HepG2 (cell line): ENCODE data around the gene MYL12B. TPM values are rescaled to one million over a fixed set of nuclear protein-coding genes. Genes with fewer than 3 reads are reported as not detected.

Experiments used
- AGO2 ChIP-seq: fragments of 200-400 bp; formaldehyde crosslinking; optimal IDR thresholded peaks from 2 replicates; pipeline ENCODE3; 2017; ENCODE audit warnings: mild to moderate bottlenecking, low read depth, low read length, moderate library complexity
- ATF7 ChIP-seq, 2 experiments: fragments of 450-650 bp in 1 of 2; sonication (generic) in 1 of 2; formaldehyde crosslinking in 1 of 2; IDR thresholded peaks; 2 replicates each; pipeline versions ENCODE4 v1.4.0 to v1.6.1; 2016 to 2020; ENCODE audit warnings: antibody characterized with exemption in 1 of 2, mild to moderate bottlenecking in 1 of 2, missing genetic modification reagents in 1 of 2
- GZF1 ChIP-seq: sonication (generic); formaldehyde crosslinking; IDR thresholded peaks from 2 replicates; pipeline ENCODE4 v1.5.1; 2020; ENCODE audit warnings: mild to moderate bottlenecking, missing genetic modification reagents
- KDM5B ChIP-seq: sonication (generic); formaldehyde crosslinking; IDR thresholded peaks from 2 replicates; pipeline ENCODE4 v1.4.0; 2020; ENCODE audit warnings: missing genetic modification reagents, mild to moderate bottlenecking, borderline replicate concordance
- MED13 ChIP-seq: sonication (generic); formaldehyde crosslinking; IDR thresholded peaks from 2 replicates; pipeline ENCODE4 v1.5.0; 2020; ENCODE audit warnings: missing genetic modification reagents
- MEIS1 ChIP-seq: sonication (generic); formaldehyde crosslinking; IDR thresholded peaks from 2 replicates; pipeline ENCODE4 v1.9.0; 2021; ENCODE audit warnings: mild to moderate bottlenecking, missing genetic modification reagents, moderate library complexity, borderline replicate concordance
- RARA ChIP-seq: IDR thresholded peaks from 2 replicates; pipeline ENCODE4 v1.6.1; 2016; ENCODE audit warnings: missing genetic modification reagents, missing compliant biosample characterization
- SPEN ChIP-seq: sonication (generic); formaldehyde crosslinking; IDR thresholded peaks from 2 replicates; pipeline ENCODE4 v1.5.1; 2020; ENCODE audit warnings: low read depth, mild to moderate bottlenecking, missing genetic modification reagents
- SRSF4 ChIP-seq: fragments of 200-400 bp; formaldehyde crosslinking; IDR thresholded peaks from one replicate; pipeline ENCODE4 v1.6.1; 2018; ENCODE audit warnings: mild to moderate bottlenecking, low read depth, low read length, moderate library complexity; ENCODE audit not compliant: poor library complexity, severe bottlenecking
- STAT5B ChIP-seq: sonication (generic); formaldehyde crosslinking; IDR thresholded peaks from 2 replicates; pipeline ENCODE4 v1.4.0; 2020; ENCODE audit warnings: missing genetic modification reagents
- TARDBP ChIP-seq: sonication (generic); formaldehyde crosslinking; IDR thresholded peaks from 2 replicates; pipeline ENCODE4 v1.8.0; 2022; ENCODE audit warnings: mild to moderate bottlenecking, missing genetic modification reagents
- ZKSCAN5 ChIP-seq: sonication (generic); formaldehyde crosslinking; IDR thresholded peaks from 2 replicates; pipeline ENCODE4 v1.5.1; 2020; ENCODE audit warnings: mild to moderate bottlenecking, missing genetic modification reagents
- ZNF383 ChIP-seq: sonication (generic); formaldehyde crosslinking; IDR thresholded peaks from 2 replicates; pipeline ENCODE4 v1.4.0; 2020; ENCODE audit warnings: missing genetic modification reagents, mild to moderate bottlenecking, borderline replicate concordance
- ZNF607 ChIP-seq: sonication (generic); formaldehyde crosslinking; IDR thresholded peaks from 2 replicates; pipeline ENCODE4 v1.5.1; 2020; ENCODE audit warnings: missing genetic modification reagents, mild to moderate bottlenecking, borderline replicate concordance
- ZNF616 ChIP-seq: sonication (generic); formaldehyde crosslinking; IDR thresholded peaks from 2 replicates; pipeline ENCODE4 v1.5.0; 2020; ENCODE audit warnings: low read depth, mild to moderate bottlenecking, missing genetic modification reagents
- ZNF747 ChIP-seq: sonication (generic); formaldehyde crosslinking; IDR thresholded peaks from 2 replicates; pipeline ENCODE4 v1.8.1; 2023; ENCODE audit warnings: missing genetic modification reagents, mild to moderate bottlenecking, borderline replicate concordance
- ZNF772 ChIP-seq: sonication (generic); formaldehyde crosslinking; IDR thresholded peaks from 2 replicates; pipeline ENCODE4 v1.5.0; 2020; ENCODE audit warnings: mild to moderate bottlenecking, missing genetic modification reagents
- ZNF850 ChIP-seq: sonication (generic); formaldehyde crosslinking; conservative IDR thresholded peaks from 2 replicates; pipeline ENCODE4 v1.9.0; 2021; ENCODE audit warnings: mild to moderate bottlenecking, missing genetic modification reagents
- polyA plus RNA-seq, 8 experiments: library from polyadenylated mRNA; depleted of rRNA in 3 of 8; stranded (reverse) in 7 of 8; unstranded in 1 of 8; fragments of >200 nt; fragmentation: Illumina TruSeq in 4 of 8; extraction: Trizol in 4 of 8; gene quantifications; 2 replicates each; pipeline versions ENCODE4 v1.2.1 to v1.2.3, GENCODE V29; 2011 to 2016; ENCODE audit warnings: low read depth in 4 of 8, missing spikeins in 1 of 8, mixed read lengths in 1 of 8; ENCODE audit not compliant: insufficient read depth in 1 of 8
- total RNA-seq, 5 experiments: library from RNA; depleted of rRNA; stranded (reverse); fragments of >200 nt; fragmentation: Illumina TruSeq; extraction: Trizol; gene quantifications; 2 replicates each; pipeline ENCODE4 v1.2.3, GENCODE V29; 2016; ENCODE audit warnings: low read depth in 1 of 5
- TF ChIP-seq, protein P1 (sequence below): IDR thresholded peaks from 2 replicates; pipeline ENCODE4 v1.6.1; 2016; ENCODE audit warnings: control low read depth
- TF ChIP-seq, protein P2 (sequence below): sonication (generic); formaldehyde crosslinking; IDR thresholded peaks from 2 replicates; pipeline ENCODE4 v1.5.0; 2020; ENCODE audit warnings: mild to moderate bottlenecking, missing genetic modification reagents
- TF ChIP-seq, protein P3 (sequence below): sonication (generic); formaldehyde crosslinking; IDR thresholded peaks from 2 replicates; pipeline ENCODE4 v1.4.0; 2020; ENCODE audit warnings: low read depth, mild to moderate bottlenecking, missing genetic modification reagents
- TF ChIP-seq, protein P4 (sequence below): sonication (generic); formaldehyde crosslinking; IDR thresholded peaks from 2 replicates; pipeline ENCODE4 v1.4.0; 2020; ENCODE audit warnings: missing genetic modification reagents

Gene MYL12B
- total and polyA plus RNA-seq, 2 of the 13 experiments (the other 11 are each of a cell fraction or from before 2014, with no cell fraction given) = 265 to 340 TPM

DNA sequence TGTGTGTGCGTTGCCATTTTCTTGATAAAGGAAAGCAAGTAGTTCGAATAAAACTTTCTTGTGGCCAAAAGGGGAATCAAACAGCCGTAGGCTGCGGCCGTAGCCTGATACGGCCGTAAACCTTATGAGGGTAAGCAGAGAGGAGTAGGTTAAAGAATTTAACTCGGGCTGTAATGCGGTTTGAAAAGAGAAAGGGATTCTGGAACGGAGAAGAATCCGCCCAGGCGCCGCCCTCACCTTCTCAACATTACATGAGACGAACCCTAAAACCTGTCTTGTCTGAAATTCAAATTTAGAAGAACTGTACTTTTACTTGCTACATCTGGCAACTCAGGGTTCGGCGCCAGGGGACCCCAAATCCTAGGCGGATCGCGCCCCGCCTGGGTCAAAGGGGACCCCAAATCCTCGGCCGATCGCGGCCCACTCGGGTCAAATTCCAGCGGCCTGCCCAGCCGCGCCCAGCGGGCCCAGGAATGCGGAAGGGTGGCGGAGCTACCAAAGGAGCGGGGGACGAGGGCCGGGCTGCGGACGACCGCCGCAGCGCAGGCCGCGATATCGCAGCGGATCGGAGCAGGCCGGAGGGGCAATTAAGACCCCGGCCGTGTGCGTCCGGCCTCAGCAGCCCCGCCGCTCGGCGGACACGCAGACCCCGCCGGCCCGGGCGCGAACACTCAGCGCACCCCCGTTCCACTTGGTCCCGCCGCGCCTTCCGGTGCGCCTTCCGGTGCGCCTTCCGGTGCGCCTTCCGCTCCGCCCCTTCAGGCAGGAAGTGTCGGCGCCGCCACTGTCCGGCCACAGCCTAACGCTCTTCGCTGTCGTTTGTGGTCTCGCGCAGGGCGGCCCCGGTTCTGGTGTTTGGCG lies at the start of gene MYL12B (continued):
- TF ChIP-seq RARA (peak; percentile 26; the same call in 1 of the 2 replicates), SRSF4 (no peak), ZKSCAN5 (CRISPR knock-in tag) (no peak), ZNF383 (no peak), STAT5B (CRISPR knock-in tag) (no peak), KDM5B (CRISPR knock-in tag) (peak; percentile 79), ZNF747 (CRISPR knock-in tag) (peak; percentile 87), ATF7 (IDR thresholded peaks at IDR 0.05) (peak; percentile 77), ATF7 (CRISPR knock-in tag; IDR thresholded peaks at IDR 0.05) (peak; percentile 27; the same call in 1 of the 2 replicates), MEIS1 (CRISPR knock-in tag) (0 out of 2 replicates have a peak, but pooled peaks have one; percentile 51), ZNF850 (CRISPR knock-in tag) (no peak), GZF1 (CRISPR knock-in tag) (no peak), ZNF616 (CRISPR knock-in tag) (0 out of 2 replicates have a peak, but pooled peaks have one; percentile 23), MED13 (CRISPR knock-in tag) (peak; percentile 58; the same call in 1 of the 2 replicates), SPEN (CRISPR knock-in tag) (peak; percentile 64; the same call in 1 of the 2 replicates), ZNF607 (no peak; the same call in 1 of the 2 replicates), ZNF772 (peak; percentile 23; the same call in 1 of the 2 replicates), TARDBP (CRISPR knock-in tag) (peak; percentile 20; the same call in 1 of the 2 replicates), AGO2 (no peak)
- TF ChIP-seq, protein P1, sequence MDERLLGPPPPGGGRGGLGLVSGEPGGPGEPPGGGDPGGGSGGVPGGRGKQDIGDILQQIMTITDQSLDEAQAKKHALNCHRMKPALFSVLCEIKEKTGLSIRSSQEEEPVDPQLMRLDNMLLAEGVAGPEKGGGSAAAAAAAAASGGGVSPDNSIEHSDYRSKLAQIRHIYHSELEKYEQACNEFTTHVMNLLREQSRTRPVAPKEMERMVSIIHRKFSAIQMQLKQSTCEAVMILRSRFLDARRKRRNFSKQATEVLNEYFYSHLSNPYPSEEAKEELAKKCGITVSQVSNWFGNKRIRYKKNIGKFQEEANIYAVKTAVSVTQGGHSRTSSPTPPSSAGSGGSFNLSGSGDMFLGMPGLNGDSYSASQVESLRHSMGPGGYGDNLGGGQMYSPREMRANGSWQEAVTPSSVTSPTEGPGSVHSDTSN (CRISPR knock-in tag) = no peak
- TF ChIP-seq, protein P2, sequence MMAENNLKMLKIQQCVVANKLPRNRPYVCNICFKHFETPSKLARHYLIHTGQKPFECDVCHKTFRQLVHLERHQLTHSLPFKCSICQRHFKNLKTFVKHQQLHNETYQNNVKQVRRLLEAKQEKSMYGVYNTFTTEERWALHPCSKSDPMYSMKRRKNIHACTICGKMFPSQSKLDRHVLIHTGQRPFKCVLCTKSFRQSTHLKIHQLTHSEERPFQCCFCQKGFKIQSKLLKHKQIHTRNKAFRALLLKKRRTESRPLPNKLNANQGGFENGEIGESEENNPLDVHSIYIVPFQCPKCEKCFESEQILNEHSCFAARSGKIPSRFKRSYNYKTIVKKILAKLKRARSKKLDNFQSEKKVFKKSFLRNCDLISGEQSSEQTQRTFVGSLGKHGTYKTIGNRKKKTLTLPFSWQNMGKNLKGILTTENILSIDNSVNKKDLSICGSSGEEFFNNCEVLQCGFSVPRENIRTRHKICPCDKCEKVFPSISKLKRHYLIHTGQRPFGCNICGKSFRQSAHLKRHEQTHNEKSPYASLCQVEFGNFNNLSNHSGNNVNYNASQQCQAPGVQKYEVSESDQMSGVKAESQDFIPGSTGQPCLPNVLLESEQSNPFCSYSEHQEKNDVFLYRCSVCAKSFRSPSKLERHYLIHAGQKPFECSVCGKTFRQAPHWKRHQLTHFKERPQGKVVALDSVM (CRISPR knock-in tag) = no peak
- TF ChIP-seq, protein P3, sequence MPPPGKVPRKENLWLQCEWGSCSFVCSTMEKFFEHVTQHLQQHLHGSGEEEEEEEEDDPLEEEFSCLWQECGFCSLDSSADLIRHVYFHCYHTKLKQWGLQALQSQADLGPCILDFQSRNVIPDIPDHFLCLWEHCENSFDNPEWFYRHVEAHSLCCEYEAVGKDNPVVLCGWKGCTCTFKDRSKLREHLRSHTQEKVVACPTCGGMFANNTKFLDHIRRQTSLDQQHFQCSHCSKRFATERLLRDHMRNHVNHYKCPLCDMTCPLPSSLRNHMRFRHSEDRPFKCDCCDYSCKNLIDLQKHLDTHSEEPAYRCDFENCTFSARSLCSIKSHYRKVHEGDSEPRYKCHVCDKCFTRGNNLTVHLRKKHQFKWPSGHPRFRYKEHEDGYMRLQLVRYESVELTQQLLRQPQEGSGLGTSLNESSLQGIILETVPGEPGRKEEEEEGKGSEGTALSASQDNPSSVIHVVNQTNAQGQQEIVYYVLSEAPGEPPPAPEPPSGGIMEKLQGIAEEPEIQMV = no peak
- TF ChIP-seq, protein P4, sequence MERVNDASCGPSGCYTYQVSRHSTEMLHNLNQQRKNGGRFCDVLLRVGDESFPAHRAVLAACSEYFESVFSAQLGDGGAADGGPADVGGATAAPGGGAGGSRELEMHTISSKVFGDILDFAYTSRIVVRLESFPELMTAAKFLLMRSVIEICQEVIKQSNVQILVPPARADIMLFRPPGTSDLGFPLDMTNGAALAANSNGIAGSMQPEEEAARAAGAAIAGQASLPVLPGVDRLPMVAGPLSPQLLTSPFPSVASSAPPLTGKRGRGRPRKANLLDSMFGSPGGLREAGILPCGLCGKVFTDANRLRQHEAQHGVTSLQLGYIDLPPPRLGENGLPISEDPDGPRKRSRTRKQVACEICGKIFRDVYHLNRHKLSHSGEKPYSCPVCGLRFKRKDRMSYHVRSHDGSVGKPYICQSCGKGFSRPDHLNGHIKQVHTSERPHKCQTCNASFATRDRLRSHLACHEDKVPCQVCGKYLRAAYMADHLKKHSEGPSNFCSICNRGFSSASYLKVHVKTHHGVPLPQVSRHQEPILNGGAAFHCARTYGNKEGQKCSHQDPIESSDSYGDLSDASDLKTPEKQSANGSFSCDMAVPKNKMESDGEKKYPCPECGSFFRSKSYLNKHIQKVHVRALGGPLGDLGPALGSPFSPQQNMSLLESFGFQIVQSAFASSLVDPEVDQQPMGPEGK = no peak
